GM23338 (cell line): ENCODE results near the gene TMEM270. TPM values are rescaled to one million over a fixed set of nuclear protein-coding genes. Genes with fewer than 3 reads are reported as not detected.

Experiments
- ATAC-seq: fragments of 200-7000 bp; cut with Tn5 transposase; 3 replicates; pipeline ENCODE4 v1.9.1; 2020
- DNase-seq: peaks from one replicate; pipeline ENCODE4 v3.0.0-alpha.2; 2015; ENCODE audit warnings: low spot score
- H2AFZ ChIP-seq: fragments of 200-600 bp; sonication (generic); 2 replicates; pipeline ENCODE4 v1.8.0; 2016; ENCODE audit warnings: antibody characterized with exemption, mild to moderate bottlenecking, moderate library complexity
- H3F3A ChIP-seq: fragments of 200-600 bp; sonication (generic); replicated peaks from 2 replicates; pipeline ENCODE4 v1.8.0; 2017; ENCODE audit warnings: antibody characterized with exemption, mixed run types, low read depth
- H3K27ac ChIP-seq: fragments of 200-600 bp; sonication (generic); 2 replicates; pipeline ENCODE4 v1.6.1; 2016; ENCODE audit warnings: low read depth
- H3K27me3 ChIP-seq: fragments of 200-600 bp; sonication (generic); 2 replicates; pipeline ENCODE4 v1.8.0; 2016; ENCODE audit warnings: mild to moderate bottlenecking, mixed run types, moderate library complexity; ENCODE audit not compliant: insufficient read depth
- H3K36me3 ChIP-seq: fragments of 200-600 bp; sonication (generic); 2 replicates; pipeline ENCODE4 v1.8.0; 2016; ENCODE audit warnings: mild to moderate bottlenecking; ENCODE audit not compliant: insufficient read depth
- H3K4me1 ChIP-seq: fragments of 200-600 bp; sonication (generic); 2 replicates; pipeline ENCODE4 v1.8.0; 2016; ENCODE audit warnings: mild to moderate bottlenecking, moderate library complexity; ENCODE audit not compliant: insufficient read depth
- H3K4me2 ChIP-seq: fragments of 200-600 bp; sonication (generic); 2 replicates; pipeline ENCODE4 v1.7.1; 2017; ENCODE audit warnings: mixed run types
- H3K4me3 ChIP-seq: fragments of 200-600 bp; sonication (generic); 2 replicates; pipeline ENCODE4 v1.6.1; 2016; ENCODE audit warnings: mixed run types
- H3K79me2 ChIP-seq: fragments of 200-600 bp; sonication (generic); replicated peaks from 2 replicates; pipeline ENCODE4 v1.8.0; 2017; ENCODE audit warnings: mild to moderate bottlenecking; ENCODE audit not compliant: insufficient read depth
- H3K9me2 ChIP-seq: fragments of 200-600 bp; sonication (generic); 2 replicates; pipeline ENCODE4 v1.8.0; 2017; ENCODE audit not compliant: insufficient read depth
- H4K20me1 ChIP-seq: fragments of 200-600 bp; sonication (generic); replicated peaks from 2 replicates; pipeline ENCODE4 v1.8.0; 2017; ENCODE audit warnings: mild to moderate bottlenecking; ENCODE audit not compliant: insufficient read depth
- H3K27ac Mint-ChIP-seq: 2 replicates; pipeline ENCODE4 v1.8.0; 2020; ENCODE audit warnings: inconsistent platforms, mild to moderate bottlenecking, moderate library complexity, mixed read lengths
- H3K27me3 Mint-ChIP-seq: 3 replicates; pipeline ENCODE4 v1.8.0; 2022; ENCODE audit warnings: low read depth, mild to moderate bottlenecking, moderate library complexity, mixed read lengths, inconsistent platforms; ENCODE audit not compliant: insufficient read depth, poor library complexity
- H3K36me3 Mint-ChIP-seq: 3 replicates; pipeline ENCODE4 v1.8.0; 2021; ENCODE audit warnings: low read depth, mild to moderate bottlenecking, inconsistent platforms, moderate library complexity, mixed read lengths
- H3K4me1 Mint-ChIP-seq: 3 replicates; pipeline ENCODE4 v1.8.0; 2020; ENCODE audit warnings: mild to moderate bottlenecking, inconsistent platforms, mixed read lengths
- H3K4me3 Mint-ChIP-seq: 3 replicates; pipeline ENCODE4 v1.8.0; 2021; ENCODE audit warnings: moderate library complexity, mild to moderate bottlenecking, inconsistent platforms, mixed read lengths
- H3K9me3 Mint-ChIP-seq: 3 replicates; pipeline ENCODE4 v1.8.0; 2020; ENCODE audit warnings: moderate library complexity, mild to moderate bottlenecking, inconsistent platforms, mixed read lengths
- CTCF ChIP-seq, 2 experiments: fragments of 200-600 bp in 1 of 2; sonication (generic) in 1 of 2; conservative IDR thresholded peaks; 2 replicates each; pipeline versions ENCODE4 v1.5.1 to v1.6.1; 2016 to 2017; ENCODE audit warnings: antibody characterized with exemption in 2 of 2, low read depth in 2 of 2, mild to moderate bottlenecking in 2 of 2, moderate library complexity in 1 of 2
- EZH2phosphoT487 ChIP-seq: fragments of 200-600 bp; sonication (generic); IDR thresholded peaks from one replicate; pipeline ENCODE4 v1.8.1; 2018; ENCODE audit warnings: antibody characterized with exemption; ENCODE audit not compliant: unreplicated experiment
- JUNB ChIP-seq: IDR thresholded peaks from one replicate; pipeline ENCODE4 v1.6.1; 2016; ENCODE audit warnings: antibody characterized with exemption; ENCODE audit not compliant: unreplicated experiment
- POLR2AphosphoS5 ChIP-seq: IDR thresholded peaks from 2 replicates; pipeline ENCODE4 v1.6.1; 2016; ENCODE audit warnings: antibody characterized with exemption, low read depth
- REST ChIP-seq: IDR thresholded peaks from one replicate; pipeline ENCODE4 v1.6.1; 2018; ENCODE audit warnings: antibody characterized with exemption; ENCODE audit not compliant: unreplicated experiment
- ZNF114 ChIP-seq: fragments of 250-450 bp; sonication (Bioruptor Pico); IDR thresholded peaks from 2 replicates; pipeline ENCODE4 v1.5.0; 2020; ENCODE audit warnings: mild to moderate bottlenecking, moderate library complexity
- polyA plus RNA-seq: library from polyadenylated mRNA; unstranded; fragments of >200 nt; fragmentation: Nextera tagmentation; extraction: Ambion mirVana; gene quantifications from 2 replicates; pipeline ENCODE4 v1.2.1, GENCODE V29; 2016
- total RNA-seq: library from RNA; depleted of rRNA; stranded (reverse); fragments of >200 nt; shearing (Covaris generic); gene quantifications from 2 replicates; pipeline ENCODE4 v1.2.3, GENCODE V29; 2014
- TF ChIP-seq, protein P1 (sequence below): IDR thresholded peaks from 2 replicates; pipeline ENCODE4 v1.6.1; 2016; ENCODE audit warnings: antibody characterized with exemption

TMEM270 gene
- total and polyA plus RNA-seq, 2 experiments from 2014 or later, result not detected

DNA sequence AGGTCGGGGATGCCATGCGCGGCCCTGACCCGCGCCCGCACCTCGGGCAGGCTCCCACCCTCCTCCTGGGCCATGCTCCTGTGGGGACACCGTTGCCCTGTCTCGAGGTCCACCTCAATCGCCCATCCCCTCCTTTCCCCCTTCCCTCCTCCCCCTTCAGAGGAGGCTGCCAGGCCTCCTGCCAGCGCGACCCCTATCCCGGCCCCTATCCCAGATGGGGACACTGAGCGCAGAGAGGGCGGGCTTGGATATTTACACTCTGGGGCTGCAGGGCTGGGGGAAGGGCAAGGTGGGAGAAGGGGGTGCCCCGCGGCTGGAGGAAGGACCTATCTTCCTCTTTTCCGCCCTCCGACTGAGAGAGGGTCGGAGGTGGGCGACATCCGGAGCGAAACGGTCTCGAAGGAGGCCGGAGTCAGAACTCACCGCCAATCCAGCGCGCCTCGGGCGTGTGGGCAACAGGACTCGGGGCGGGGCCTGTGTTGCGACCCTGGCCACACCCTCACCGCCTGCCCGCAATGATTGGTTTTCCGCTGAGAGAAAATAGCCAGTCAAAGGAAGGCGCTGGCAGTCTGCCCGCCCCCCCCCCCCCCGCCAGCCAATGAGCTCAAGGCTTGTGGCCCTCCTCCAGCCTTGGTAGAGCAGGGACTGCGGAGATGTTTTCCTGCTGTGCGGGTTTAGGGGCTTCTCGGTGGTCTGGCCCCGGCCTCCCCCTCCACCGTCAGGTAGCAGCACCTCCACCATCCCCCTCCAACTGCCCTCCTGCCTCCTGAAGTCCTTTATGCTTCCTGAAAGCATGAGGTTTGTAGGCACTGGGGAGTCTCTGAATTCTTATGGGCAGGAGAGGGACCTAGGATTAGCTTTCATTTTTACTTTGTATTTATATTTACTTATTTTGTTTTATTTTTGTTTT is 18.6 kb upstream of the TMEM270 start, which contains the start of gene METTL27:
TSS of gene METTL27 (minus strand) at position 450 of the 910 bp plus-strand sequence. CDS start at position 74, 376 bp downstream.
- Mint-ChIP-seq H3K9me3 (no peaks in the 10 kb centered on the region; the same call in 2 of the 3 replicates), H3K27me3 (peaks cover 12% of the 10 kb centered on the region), H3K27ac (peak within 1 kb of the TSS; percentile 94), H3K36me3 (no peaks in the 10 kb centered on the region), H3K4me1 (peaks cover 18% of the 10 kb centered on the region), H3K4me3 (peak within 1 kb of the TSS; percentile 86)
- no peaks in the 10 kb centered on the region for H3F3A ChIP-seq
- DNase-seq (peak; percentile 98), ATAC-seq (peak; percentile 89)
- no peaks in the 10 kb centered on the region for H3K79me2 ChIP-seq
- TF ChIP-seq POLR2AphosphoS5 (peak; percentile 92), EZH2phosphoT487 (no peak)
- peak within 1 kb of the TSS; percentile 91 for H3K4me3 ChIP-seq
- no peaks in the 10 kb centered on the region for H3K27me3 ChIP-seq
- H2AFZ ChIP-seq, result peak within 1 kb of the TSS; percentile 87
- H3K4me2 ChIP-seq, result peak within 1 kb of the TSS; percentile 96
- no peaks in the 10 kb centered on the region for H3K9me2 ChIP-seq
- no peaks in the 10 kb centered on the region for H4K20me1 ChIP-seq
- H3K27ac ChIP-seq, result peak within 1 kb of the TSS; percentile 92
- H3K36me3 ChIP-seq, result no peaks in the 10 kb centered on the region
- peaks cover 8% of the 10 kb centered on the region; the same call in 1 of the 2 replicates for H3K4me1 ChIP-seq

GRCh38 chr7:73844131-73844547 is 16.8 kb upstream of the TMEM270 start:
- Histone ChIP-seq H3K4me2 (no peak overlapping the region), H3K36me3 (no peaks in the 10 kb centered on the region), H3K27me3 (no peaks in the 10 kb centered on the region), H3K79me2 (no peaks in the 10 kb centered on the region), H4K20me1 (no peaks in the 10 kb centered on the region), H3F3A (no peaks in the 10 kb centered on the region), H3K4me3 (no peak overlapping the region), H3K27ac (no peak overlapping the region), H3K4me1 (peaks cover 8% of the 10 kb centered on the region; the same call in 1 of the 2 replicates), H2AFZ (no peak overlapping the region), H3K9me2 (no peaks in the 10 kb centered on the region)
- H3K36me3 Mint-ChIP-seq, result peaks cover 3% of the 10 kb centered on the region; the same call in 2 of the 3 replicates
- TF ChIP-seq POLR2AphosphoS5, result no peak
- TF ChIP-seq REST, result no peak
- no peak for TF ChIP-seq JUNB
- no peak for TF ChIP-seq ZNF114 (CRISPR knock-in tag)
- TF ChIP-seq CTCF (conservative IDR thresholded peaks at IDR 0.05; ENCODE audit: low read depth in 2 of 2), result no peak
- TF ChIP-seq, protein P1, sequence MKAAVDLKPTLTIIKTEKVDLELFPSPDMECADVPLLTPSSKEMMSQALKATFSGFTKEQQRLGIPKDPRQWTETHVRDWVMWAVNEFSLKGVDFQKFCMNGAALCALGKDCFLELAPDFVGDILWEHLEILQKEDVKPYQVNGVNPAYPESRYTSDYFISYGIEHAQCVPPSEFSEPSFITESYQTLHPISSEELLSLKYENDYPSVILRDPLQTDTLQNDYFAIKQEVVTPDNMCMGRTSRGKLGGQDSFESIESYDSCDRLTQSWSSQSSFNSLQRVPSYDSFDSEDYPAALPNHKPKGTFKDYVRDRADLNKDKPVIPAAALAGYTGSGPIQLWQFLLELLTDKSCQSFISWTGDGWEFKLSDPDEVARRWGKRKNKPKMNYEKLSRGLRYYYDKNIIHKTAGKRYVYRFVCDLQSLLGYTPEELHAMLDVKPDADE, result no peak
- no peak for TF ChIP-seq EZH2phosphoT487
- no peak overlapping the region; the same call in 2 of the 3 replicates for H3K4me3 Mint-ChIP-seq
- peaks cover 7% of the 10 kb centered on the region for H3K27me3 Mint-ChIP-seq
- DNase-seq (no peak), ATAC-seq (no peak)
- peaks cover 15% of the 10 kb centered on the region for H3K9me3 Mint-ChIP-seq
- H3K27ac Mint-ChIP-seq, result no peak overlapping the region
- H3K4me1 Mint-ChIP-seq, result peaks cover 15% of the 10 kb centered on the region
